Measurements from ENCODE around the gene H1-8. TPM values are rescaled to one million over a fixed set of nuclear protein-coding genes. Genes with fewer than 3 reads are reported as not detected.

H1-8 gene
- total and polyA plus RNA-seq, 7 donors: not detected

DNA sequence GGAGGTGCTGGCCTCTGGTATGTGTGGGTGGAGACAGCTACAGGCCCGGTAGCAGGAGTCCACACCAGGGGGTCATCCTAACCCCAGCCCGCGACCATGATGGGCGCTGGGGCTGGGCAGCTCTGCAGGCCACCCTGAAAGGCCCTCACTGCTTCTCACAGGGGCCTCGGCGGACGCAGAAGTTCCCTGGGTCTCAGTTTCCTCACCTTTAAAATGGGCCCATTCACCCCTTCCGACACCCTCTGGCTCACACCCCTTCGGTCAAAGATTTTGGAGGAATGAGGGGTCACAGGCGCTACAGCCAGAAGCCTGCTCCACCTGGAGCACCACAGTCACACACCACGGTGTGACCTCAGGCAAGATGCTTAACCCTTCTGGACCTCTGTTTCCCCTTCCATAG is 55.5 kb downstream of the H1-8 start:
- Histone ChIP-seq H3K4me3 (no peak overlapping the region), H3K4me1 (peaks cover 0 to 79% (median 76%) of the 10 kb centered on the region in 4 donors), H3K27me3 (no peaks in the 10 kb centered on the region), H3K36me3 (no peaks in the 10 kb centered on the region), H3K9me3 (no peaks in the 10 kb centered on the region), H3K27ac (peak overlapping the region; percentile 72 to 82 (median 78))
- no peak for TF ChIP-seq CTCF (IDR thresholded peaks at IDR 0.05)
- no peak for TF ChIP-seq POLR2A (IDR thresholded peaks at IDR 0.05)
- TF ChIP-seq EP300 (IDR thresholded peaks at IDR 0.05): no peak
- no peak for TF ChIP-seq POLR2AphosphoS5 (IDR thresholded peaks at IDR 0.05)
- intact Hi-C loops (cut with DNase I): loop anchor here (5.0 kb wide), 1 partner anchor 36 kb away; no protein-coding TSS in a partner anchor
- 86 to 87% methylated on average over 11 of the region's 11 CpGs for WGBS, 2 donors
- no peak for DNase-seq

DNA sequence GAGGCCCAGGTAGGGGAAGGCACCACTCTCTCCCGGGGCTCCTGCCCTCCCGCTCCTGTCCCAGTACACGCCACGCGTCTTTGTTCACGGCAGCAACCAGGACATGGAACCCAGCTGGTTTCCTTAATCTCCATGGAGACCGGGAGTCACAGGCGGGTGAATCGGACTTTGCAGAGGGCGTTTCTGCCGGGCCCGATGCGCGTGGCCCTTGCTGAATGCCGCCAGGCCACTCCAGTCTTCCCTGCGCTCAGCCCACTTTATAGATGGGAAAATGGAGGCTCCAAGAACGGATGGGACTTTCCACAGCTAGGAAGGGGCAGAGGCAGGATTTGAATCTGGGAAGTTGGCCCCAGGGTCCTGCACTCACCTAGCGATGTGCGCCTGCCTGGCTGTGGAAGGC is 56.1 kb downstream of the H1-8 start:
- 81 to 82% methylated on average over 19 of the region's 19 CpGs for WGBS, 2 donors
- Histone ChIP-seq H3K27ac (peak overlapping the region; percentile 72 to 82 (median 78)), H3K4me3 (no peak overlapping the region)

DNA sequence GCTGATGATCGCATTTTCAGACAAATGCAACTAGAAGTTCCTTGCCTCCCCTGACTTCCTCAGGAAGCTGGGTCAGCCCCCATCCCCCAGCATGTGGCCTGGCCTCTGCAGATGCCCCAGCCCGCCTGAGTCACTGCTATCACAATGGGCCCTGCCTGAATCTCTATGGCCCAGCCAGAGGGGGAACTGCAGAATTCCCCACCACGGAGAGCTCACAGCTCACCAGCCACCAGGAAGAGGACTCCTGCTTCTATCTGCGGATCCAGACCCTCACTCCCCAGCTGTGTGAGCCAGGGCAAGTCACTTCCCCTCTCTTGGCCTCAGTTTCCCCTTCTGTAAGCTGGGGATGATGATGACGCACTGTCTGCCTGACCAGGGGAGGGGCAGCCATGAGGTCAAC is 56.6 kb downstream of the H1-8 start:
- no peak for TF ChIP-seq EP300 (IDR thresholded peaks at IDR 0.05)
- no peak for TF ChIP-seq CTCF (IDR thresholded peaks at IDR 0.05)
- TF ChIP-seq POLR2A (IDR thresholded peaks at IDR 0.05): no peak
- TF ChIP-seq POLR2AphosphoS5 (IDR thresholded peaks at IDR 0.05): peak in 2 of 4 donors; percentile 15 to 16
- intact Hi-C loops (cut with DNase I): loop anchor here (5.0 kb wide), 1 partner anchor 37 kb away; no protein-coding TSS in a partner anchor
- Histone ChIP-seq H3K27me3 (peaks cover 0 to 1% (median 0%) of the 10 kb centered on the region in 3 donors), H3K36me3 (no peaks in the 10 kb centered on the region), H3K27ac (peak overlapping the region; percentile 72 to 82 (median 78)), H3K9me3 (no peaks in the 10 kb centered on the region), H3K4me1 (peaks cover 0 to 73% (median 73%) of the 10 kb centered on the region in 4 donors), H3K4me3 (no peak overlapping the region)
- peak; percentile 84 for DNase-seq
- WGBS, 2 donors: 55 to 74% methylated on average over 5 of the region's 5 CpGs

More for the DNA sequence above, 56.1 kb downstream of the H1-8 start:
- H3K4me1 ChIP-seq: peaks cover 0 to 75% (median 72%) of the 10 kb centered on the region in 4 donors
- no peak for DNase-seq
- H3K9me3 ChIP-seq: no peaks in the 10 kb centered on the region
- intact Hi-C loops (cut with DNase I): loop anchor here (5.0 kb wide), 1 partner anchor 37 kb away; no protein-coding TSS in a partner anchor
- no peaks in the 10 kb centered on the region for H3K36me3 ChIP-seq
- TF ChIP-seq CTCF (IDR thresholded peaks at IDR 0.05) (no peak), POLR2A (IDR thresholded peaks at IDR 0.05) (no peak), EP300 (IDR thresholded peaks at IDR 0.05) (no peak), POLR2AphosphoS5 (IDR thresholded peaks at IDR 0.05) (no peak)
- H3K27me3 ChIP-seq: no peaks in the 10 kb centered on the region

DNA sequence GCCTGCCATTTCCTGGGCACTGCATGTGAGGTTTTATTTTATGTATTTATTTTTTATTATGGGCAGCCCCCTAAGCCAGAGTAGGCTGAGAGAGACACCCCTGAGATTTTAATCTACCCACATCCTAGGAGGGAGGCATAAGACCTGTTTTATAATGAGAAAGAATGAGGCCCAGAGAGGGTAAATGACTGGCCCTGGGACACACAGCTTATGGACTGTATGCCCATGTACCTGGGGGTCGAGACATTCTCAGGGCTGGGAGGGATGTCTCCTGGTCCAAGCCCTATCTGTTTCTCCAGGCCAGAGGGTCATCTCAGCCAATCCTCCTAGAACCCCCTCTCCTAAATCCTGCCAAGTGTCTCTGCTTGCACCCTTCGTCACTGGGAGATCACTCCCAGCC is 57.4 kb downstream of the H1-8 start:
- Histone ChIP-seq H3K27ac (peak overlapping the region; percentile 72 to 82 (median 78)), H3K4me3 (no peak overlapping the region), H3K4me1 (peaks cover 0 to 74% (median 73%) of the 10 kb centered on the region in 4 donors), H3K27me3 (peaks cover 0 to 9% (median 0%) of the 10 kb centered on the region in 3 donors), H3K9me3 (no peaks in the 10 kb centered on the region), H3K36me3 (no peaks in the 10 kb centered on the region)
- TF ChIP-seq POLR2A (IDR thresholded peaks at IDR 0.05) (no peak), POLR2AphosphoS5 (IDR thresholded peaks at IDR 0.05) (no peak), EP300 (IDR thresholded peaks at IDR 0.05) (no peak), CTCF (IDR thresholded peaks at IDR 0.05) (no peak)
- DNase-seq: no peak
- WGBS, 2 donors: 83 to 85% methylated on average over 2 of the region's 2 CpGs
- intact Hi-C loops (cut with DNase I): no loop called here

Small RNA genes lying within 50 kb of the gene (small RNA-seq; reads per million reads assigned to genes)
- 0 to 0.12 (median 0) reads per million in 3 donors for gene RN7SL752P

Other genes starting within 250 kb of the H1-8 start
- gene EFCAB12, start 114.5 kb upstream of the H1-8 start, total RNA-seq: under 1 TPM in 1 of 4 donors, not detected in 3; 0.36 TPM
- gene EFCAB12, start 114.5 kb upstream of the H1-8 start, polyA plus RNA-seq: under 1 TPM in 2 of 3 donors, not detected in 1; 0.38 to 0.46 TPM
- gene MBD4, start 103.2 kb upstream of the H1-8 start, total RNA-seq: 10 to 100 TPM; 13.3 to 18.4 (median 16.6) TPM
- gene MBD4, start 103.2 kb upstream of the H1-8 start, polyA plus RNA-seq: 10 to 100 TPM; 11.8 to 21.6 (median 15.0) TPM
- gene IFT122, start 103.0 kb upstream of the H1-8 start, total RNA-seq: 10 to 100 TPM; 15.8 to 21.4 (median 17.8) TPM
- 10 to 100 TPM in 2 of 3 donors, 1 to 10 TPM in 1; 4.2 to 15.6 (median 13.6) TPM for gene IFT122, start 103.0 kb upstream of the H1-8 start, polyA plus RNA-seq
- gene RHO, start 14.5 kb upstream of the H1-8 start, total RNA-seq: not detected
- gene RHO, start 14.5 kb upstream of the H1-8 start, polyA plus RNA-seq: not detected
- gene PLXND1, start 63.5 kb downstream of the H1-8 start, total RNA-seq: 10 to 100 TPM; 36.9 to 77.0 (median 61.8) TPM
- 10 to 100 TPM in 2 of 3 donors, 1 to 10 TPM in 1; 9.6 to 42.0 (median 15.7) TPM for gene PLXND1, start 63.5 kb downstream of the H1-8 start, polyA plus RNA-seq